SJSA1 (cell line): ENCODE results near the gene CLSTN2. TPM values are rescaled to one million over a fixed set of nuclear protein-coding genes. Genes with fewer than 3 reads are reported as not detected.

ENCODE experiments used
- DNase-seq, 2 experiments: peaks; one replicate each; pipeline ENCODE4 v3.0.0-alpha.2; 2015 to 2020; ENCODE audit warnings: low spot score in 2 of 2, low read depth in 1 of 2
- H3K27ac ChIP-seq: fragments of 250-450 bp; sonication (Bioruptor Pico); 2 replicates; pipeline ENCODE4 v1.5.1; 2020; ENCODE audit warnings: mild to moderate bottlenecking, moderate library complexity
- H3K27me3 ChIP-seq: fragments of 250-450 bp; sonication (Bioruptor Pico); replicated peaks from 2 replicates; pipeline ENCODE4 v1.5.1; 2020; ENCODE audit warnings: mild to moderate bottlenecking, moderate library complexity
- H3K36me3 ChIP-seq: fragments of 250-450 bp; sonication (Bioruptor Pico); 2 replicates; pipeline ENCODE4 v1.5.1; 2020; ENCODE audit warnings: mild to moderate bottlenecking
- H3K4me1 ChIP-seq: fragments of 250-450 bp; sonication (Bioruptor Pico); replicated peaks from 2 replicates; pipeline ENCODE4 v1.6.1; 2021; ENCODE audit warnings: mild to moderate bottlenecking
- H3K4me3 ChIP-seq: fragments of 250-450 bp; sonication (Bioruptor Pico); 2 replicates; pipeline ENCODE4 v1.5.1; 2020; ENCODE audit warnings: mild to moderate bottlenecking
- H3K9me3 ChIP-seq: fragments of 250-450 bp; sonication (Bioruptor Pico); replicated peaks from 2 replicates; pipeline ENCODE4 v1.5.1; 2020; ENCODE audit warnings: mild to moderate bottlenecking
- total RNA-seq: library from RNA; depleted of rRNA; stranded (reverse); fragments of >200 nt; shearing (Covaris generic); gene quantifications from 2 replicates; pipeline ENCODE4 v1.2.3, GENCODE V29; 2014

CLSTN2 gene
- total RNA-seq, 1 experiment from 2014 or later, result 0.05 TPM

DNA sequence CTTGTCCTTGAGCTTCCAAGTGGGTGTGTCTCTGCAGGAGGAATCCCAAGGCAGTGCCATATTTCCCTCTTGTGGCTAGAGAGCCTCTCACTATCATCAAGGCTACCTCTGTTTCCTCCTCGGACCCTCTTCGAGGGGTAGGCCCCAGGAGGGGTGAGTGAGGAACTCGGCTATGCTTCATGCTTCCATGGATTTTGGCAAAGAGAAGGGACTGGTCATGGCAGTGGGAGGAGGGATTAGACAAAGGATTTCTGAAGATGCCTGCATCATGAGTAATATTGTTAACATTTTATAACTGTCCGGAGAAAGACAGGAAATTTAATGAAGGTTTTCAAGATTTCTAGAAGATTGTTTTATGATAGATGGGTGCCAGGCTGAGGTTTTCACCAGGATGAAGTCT is 241.5 kb downstream of the CLSTN2 start:
- no peaks in the 10 kb centered on the region for H3K27me3 ChIP-seq
- DNase-seq, result no peak
- H3K36me3 ChIP-seq, result no peaks in the 10 kb centered on the region
- no peaks in the 10 kb centered on the region for H3K4me1 ChIP-seq
- H3K9me3 ChIP-seq, result no peaks in the 10 kb centered on the region
- no peak overlapping the region for H3K27ac ChIP-seq
- H3K4me3 ChIP-seq, result no peak overlapping the region

DNA sequence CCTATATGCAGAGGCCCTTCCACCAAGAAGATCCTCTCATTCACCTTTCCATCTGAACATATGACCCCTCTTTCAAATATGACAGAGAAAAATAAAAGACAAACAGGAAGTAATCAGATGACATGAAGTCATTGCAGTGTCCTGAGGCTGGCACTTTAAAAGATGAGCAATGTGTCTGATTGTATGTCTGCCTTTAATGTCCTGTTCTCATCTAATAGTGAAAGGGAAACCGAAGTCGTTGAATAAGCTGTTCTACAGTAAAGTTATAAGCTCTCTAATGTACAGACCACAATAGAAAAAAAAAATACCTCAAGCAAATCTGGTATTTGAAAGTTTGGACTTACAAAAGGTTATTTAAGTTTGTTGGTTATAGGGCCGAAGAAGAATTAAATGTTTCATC is 243.0 kb downstream of the CLSTN2 start:
- H3K9me3 ChIP-seq, result no peaks in the 10 kb centered on the region
- no peaks in the 10 kb centered on the region for H3K36me3 ChIP-seq
- no peaks in the 10 kb centered on the region for H3K4me1 ChIP-seq
- no peak overlapping the region for H3K27ac ChIP-seq
- no peaks in the 10 kb centered on the region for H3K27me3 ChIP-seq
- no peak overlapping the region for H3K4me3 ChIP-seq
- no peak for DNase-seq

DNA sequence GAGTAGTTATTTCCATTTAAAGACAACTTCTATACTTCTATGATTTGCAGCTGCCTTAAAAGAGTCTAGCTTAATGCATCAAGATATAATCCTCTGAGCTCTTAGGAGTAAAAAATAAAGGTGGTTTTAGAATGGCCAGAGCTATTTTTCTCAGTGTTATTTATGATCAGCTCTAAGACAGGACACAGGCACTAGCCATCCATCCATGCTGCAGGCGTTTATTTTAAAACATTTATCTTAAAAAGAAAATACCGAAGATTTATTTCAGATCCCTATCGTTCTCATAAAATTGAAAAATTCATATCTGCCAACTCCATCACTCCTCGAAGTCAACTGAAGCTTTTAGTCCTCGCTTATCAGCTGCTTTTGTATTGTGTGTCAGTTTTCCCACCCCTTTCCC is 243.5 kb downstream of the CLSTN2 start:
- Histone ChIP-seq H3K4me3 (no peak overlapping the region), H3K36me3 (no peaks in the 10 kb centered on the region), H3K27me3 (no peaks in the 10 kb centered on the region), H3K9me3 (no peaks in the 10 kb centered on the region), H3K27ac (no peak overlapping the region), H3K4me1 (no peaks in the 10 kb centered on the region)
- no peak for DNase-seq

DNA sequence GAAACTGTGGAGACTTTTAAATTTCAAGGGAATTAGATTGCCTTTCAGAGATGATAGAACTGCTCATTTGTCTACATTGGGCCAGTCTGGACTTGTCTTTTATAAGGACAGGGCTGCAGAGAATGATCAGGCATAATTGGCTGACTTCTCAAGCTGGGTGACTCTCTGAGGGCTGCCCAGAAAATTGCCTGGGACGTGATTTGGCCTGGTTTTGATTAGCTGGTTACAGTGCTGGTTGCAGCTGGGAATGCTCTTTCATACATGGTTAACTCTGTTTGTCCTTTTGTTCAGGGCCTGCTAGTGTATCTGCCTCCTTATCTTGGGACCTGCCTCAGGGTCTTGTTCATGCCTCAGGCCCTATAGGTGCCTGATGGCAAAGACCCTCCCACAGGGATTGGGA is 245.6 kb downstream of the CLSTN2 start:
- Histone ChIP-seq H3K27ac (no peak overlapping the region), H3K4me3 (no peak overlapping the region), H3K27me3 (no peaks in the 10 kb centered on the region), H3K4me1 (no peaks in the 10 kb centered on the region), H3K9me3 (no peaks in the 10 kb centered on the region), H3K36me3 (no peaks in the 10 kb centered on the region)
- no peak for DNase-seq

DNA sequence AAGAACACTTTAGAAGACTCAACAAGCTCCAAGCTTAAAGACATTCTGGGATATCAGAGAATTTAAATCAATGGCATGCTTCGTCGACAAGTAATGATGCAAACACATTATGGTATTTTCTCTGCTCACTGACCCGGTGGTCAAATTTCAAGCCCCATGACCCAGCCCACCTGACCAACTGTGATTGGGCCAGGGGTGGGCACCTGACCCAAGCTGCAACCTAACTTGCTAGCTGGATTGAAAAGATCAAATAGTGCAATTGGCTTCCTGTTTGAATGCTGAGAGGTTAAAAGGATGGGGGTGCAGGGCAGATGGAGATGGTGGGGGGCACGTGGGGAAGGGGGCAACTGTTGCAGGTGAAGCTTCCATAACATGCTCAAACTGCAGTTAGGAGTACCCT is 250.4 kb downstream of the CLSTN2 start:
- DNase-seq, result no peak
- no peaks in the 10 kb centered on the region for H3K4me1 ChIP-seq

DNA sequence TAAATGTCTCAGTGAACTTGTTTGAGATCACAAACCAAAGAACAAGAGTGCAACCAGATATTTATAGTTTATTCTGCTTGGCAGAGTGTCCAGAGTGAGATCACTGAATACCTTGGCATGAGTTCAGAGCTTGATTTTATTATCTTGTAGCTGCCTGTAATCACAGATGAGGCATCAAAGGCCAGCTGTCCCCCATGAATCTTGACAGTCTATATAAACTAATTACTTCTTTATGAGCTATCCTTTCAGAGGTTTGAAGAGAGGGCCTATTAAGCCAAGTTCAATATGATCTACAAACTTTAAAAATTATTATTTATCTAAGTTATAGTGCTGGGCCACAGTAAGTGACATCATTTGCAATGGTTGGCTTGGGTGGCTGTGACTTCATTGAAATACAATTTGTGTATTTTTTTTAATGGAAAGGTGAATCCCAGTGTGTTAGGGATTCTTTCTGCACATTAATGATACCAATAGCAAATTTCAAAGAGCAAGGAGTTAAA is 251.5 kb downstream of the CLSTN2 start:
- H3K4me1 ChIP-seq, result no peaks in the 10 kb centered on the region
- H3K9me3 ChIP-seq, result no peaks in the 10 kb centered on the region
- no peaks in the 10 kb centered on the region for H3K36me3 ChIP-seq
- no peak overlapping the region for H3K4me3 ChIP-seq
- DNase-seq, result no peak
- H3K27ac ChIP-seq, result no peak overlapping the region
- no peaks in the 10 kb centered on the region for H3K27me3 ChIP-seq

More for the DNA sequence above, 250.4 kb downstream of the CLSTN2 start:
- H3K36me3 ChIP-seq, result no peaks in the 10 kb centered on the region
- H3K27ac ChIP-seq, result no peak overlapping the region
- H3K9me3 ChIP-seq, result no peaks in the 10 kb centered on the region
- no peak overlapping the region for H3K4me3 ChIP-seq
- no peaks in the 10 kb centered on the region for H3K27me3 ChIP-seq

DNA sequence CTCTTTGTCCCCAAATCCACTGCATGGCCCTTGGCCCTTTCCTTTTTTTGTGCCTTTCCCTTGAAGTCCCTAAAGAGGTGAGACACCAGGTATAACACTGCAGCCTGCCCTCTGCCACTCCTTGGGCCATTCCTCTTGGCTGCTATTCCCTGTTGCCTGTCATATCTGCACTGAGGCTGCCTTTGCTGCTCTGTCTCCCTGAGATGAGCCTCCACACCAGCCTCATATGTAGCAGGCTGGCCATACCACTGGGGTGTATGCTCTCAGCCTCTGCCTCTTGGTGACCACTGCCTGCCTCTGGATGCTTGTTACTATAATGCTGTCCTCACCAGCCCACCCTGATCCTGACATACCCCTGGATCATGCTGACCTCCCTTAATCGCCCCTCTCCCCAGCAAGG is 252.0 kb downstream of the CLSTN2 start:
- H3K4me3 ChIP-seq, result no peak overlapping the region
- H3K36me3 ChIP-seq, result no peaks in the 10 kb centered on the region
- H3K27me3 ChIP-seq, result no peaks in the 10 kb centered on the region
- H3K4me1 ChIP-seq, result no peaks in the 10 kb centered on the region
- no peak overlapping the region for H3K27ac ChIP-seq
- no peaks in the 10 kb centered on the region for H3K9me3 ChIP-seq
- no peak for DNase-seq

DNA sequence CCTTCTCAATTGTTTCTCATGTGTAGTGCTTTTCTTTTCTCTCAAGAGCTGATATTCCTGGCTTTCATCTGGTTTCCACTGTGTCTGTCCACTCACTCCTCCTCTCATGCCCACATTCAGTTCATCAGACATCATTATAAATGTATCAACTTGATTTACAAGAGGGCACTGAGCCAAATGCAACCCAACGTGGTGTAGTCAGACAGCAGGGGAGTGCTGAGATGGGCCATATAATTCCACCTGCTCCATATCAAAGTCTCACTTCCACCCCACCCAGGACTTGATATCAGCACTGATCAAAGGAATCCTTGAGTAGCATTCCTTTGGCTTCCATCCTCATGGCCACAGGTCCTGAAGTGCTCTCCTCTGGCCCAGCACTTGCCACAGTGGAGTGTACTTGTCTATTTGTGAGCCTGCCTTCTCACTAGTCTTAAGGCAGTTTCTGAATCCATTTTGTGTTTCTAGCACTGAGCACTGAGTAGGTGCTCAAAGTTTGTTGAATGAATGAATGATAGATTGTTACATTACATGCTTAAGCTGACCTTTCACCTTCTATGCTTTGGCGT is 252.8 kb downstream of the CLSTN2 start:
- Histone ChIP-seq H3K4me3 (no peak overlapping the region), H3K9me3 (no peaks in the 10 kb centered on the region), H3K36me3 (no peaks in the 10 kb centered on the region), H3K4me1 (no peaks in the 10 kb centered on the region), H3K27ac (no peak overlapping the region), H3K27me3 (no peaks in the 10 kb centered on the region)
- DNase-seq, result no peak

DNA sequence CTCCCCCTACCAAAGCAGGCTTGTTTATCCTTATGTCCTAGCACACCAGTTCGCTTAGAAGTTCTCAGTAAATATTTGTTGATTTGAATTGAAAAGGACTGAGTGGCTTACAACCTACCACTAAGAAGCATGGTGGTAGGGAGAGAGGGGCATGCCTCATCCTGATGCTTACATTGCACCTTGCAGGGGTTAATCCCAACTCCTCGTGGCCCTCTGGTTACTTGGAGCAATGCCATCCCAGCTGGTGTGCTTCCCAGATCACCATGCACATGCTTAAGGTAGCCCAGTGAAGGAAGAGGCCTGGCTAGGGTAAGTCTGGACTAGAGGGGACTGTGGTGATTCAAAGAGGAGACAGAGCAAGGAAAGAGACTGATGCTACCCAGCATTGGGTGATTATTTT is 253.3 kb downstream of the CLSTN2 start:
- Histone ChIP-seq H3K9me3 (no peaks in the 10 kb centered on the region), H3K4me3 (no peak overlapping the region), H3K27me3 (no peaks in the 10 kb centered on the region), H3K4me1 (no peaks in the 10 kb centered on the region), H3K27ac (no peak overlapping the region), H3K36me3 (no peaks in the 10 kb centered on the region)
- no peak for DNase-seq

DNA sequence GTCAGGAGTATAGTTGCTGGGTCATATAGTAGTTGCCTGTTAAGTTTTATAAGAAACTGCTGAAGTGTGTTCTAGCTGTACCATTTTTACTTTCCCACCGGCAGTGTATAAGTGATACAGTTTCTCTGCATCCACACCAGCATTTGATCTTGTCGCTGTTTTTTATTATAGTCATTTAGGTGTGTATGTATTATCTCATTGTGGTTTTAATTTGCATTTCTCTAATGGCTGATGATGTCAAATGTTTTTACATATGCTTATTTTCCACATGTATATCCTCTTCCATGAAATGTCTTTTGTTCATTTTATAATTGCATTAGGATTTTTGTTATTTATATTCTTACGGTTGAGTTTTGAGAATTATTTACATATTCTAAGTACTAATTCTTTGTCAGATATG is 254.3 kb downstream of the CLSTN2 start:
- Histone ChIP-seq H3K9me3 (no peaks in the 10 kb centered on the region), H3K4me1 (no peaks in the 10 kb centered on the region), H3K27ac (no peak overlapping the region), H3K4me3 (no peak overlapping the region), H3K36me3 (no peaks in the 10 kb centered on the region), H3K27me3 (no peaks in the 10 kb centered on the region)
- no peak for DNase-seq

DNA sequence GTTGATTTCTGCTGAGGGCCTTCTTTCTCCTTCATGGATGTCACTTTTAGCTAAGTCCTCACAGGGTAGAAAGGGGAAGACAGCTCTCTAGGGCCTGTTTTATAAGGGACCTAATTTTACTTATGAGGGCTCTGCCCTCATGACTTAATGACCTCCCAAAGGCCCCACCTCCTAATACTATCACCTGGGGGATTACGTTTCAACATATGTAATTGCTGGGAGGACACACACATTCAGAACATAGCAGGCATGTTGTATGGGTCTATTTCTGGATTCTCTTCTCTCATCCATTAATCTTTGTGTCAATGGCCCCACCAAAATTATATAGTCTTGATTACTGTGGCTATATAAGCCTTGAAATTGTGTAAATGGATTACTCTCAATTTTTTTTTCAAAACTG is 255.0 kb downstream of the CLSTN2 start:
- DNase-seq, result no peak
- Histone ChIP-seq H3K9me3 (no peaks in the 10 kb centered on the region), H3K27ac (no peak overlapping the region), H3K4me1 (no peaks in the 10 kb centered on the region), H3K27me3 (no peaks in the 10 kb centered on the region), H3K4me3 (no peak overlapping the region), H3K36me3 (no peaks in the 10 kb centered on the region)

DNA sequence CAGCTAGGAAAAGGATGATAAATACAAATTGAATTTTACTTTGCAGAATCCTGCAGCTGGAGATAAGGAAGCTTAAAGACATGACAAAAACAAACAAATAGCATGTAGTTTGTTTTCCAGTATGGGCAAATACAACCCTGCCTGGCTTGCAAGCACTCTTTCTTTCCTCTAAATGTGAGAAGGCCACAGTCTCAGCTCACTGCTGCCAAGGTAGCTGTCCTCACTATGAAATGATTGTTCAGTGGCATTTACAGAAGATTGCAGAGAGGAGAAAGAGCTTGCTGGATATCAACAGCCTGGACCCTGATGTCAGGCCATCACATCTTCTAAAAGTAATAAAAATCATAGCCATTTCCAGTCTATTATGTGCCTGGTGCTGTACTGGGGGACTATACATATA is 262.0 kb downstream of the CLSTN2 start:
- no peaks in the 10 kb centered on the region for H3K36me3 ChIP-seq
- H3K27ac ChIP-seq, result no peak overlapping the region
- no peak for DNase-seq
- no peak overlapping the region for H3K4me3 ChIP-seq
- no peaks in the 10 kb centered on the region for H3K4me1 ChIP-seq
- H3K9me3 ChIP-seq, result no peaks in the 10 kb centered on the region
- H3K27me3 ChIP-seq, result no peaks in the 10 kb centered on the region

DNA sequence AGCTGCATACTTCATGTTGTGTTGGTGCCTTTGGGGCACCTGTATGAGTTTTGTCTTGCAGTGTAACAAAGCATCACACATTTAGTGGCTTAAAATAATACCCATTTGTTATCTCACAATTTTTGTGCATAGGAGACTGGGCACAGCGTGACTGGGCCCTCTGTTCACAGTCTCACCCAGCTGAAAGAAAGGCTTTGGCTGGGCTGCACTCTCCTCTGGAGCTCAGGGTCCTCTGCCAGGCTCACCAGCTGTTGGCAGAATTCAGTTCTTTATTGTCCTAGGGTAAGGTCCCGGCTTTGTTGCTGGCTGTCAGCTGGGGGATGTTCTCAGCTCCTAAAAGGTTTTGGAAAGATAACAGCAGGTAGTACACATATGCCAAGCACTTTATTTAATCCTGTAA is 263.3 kb downstream of the CLSTN2 start:
- Histone ChIP-seq H3K27me3 (no peaks in the 10 kb centered on the region), H3K4me3 (no peak overlapping the region), H3K27ac (no peak overlapping the region), H3K36me3 (no peaks in the 10 kb centered on the region), H3K9me3 (no peaks in the 10 kb centered on the region), H3K4me1 (no peaks in the 10 kb centered on the region)
- no peak for DNase-seq

DNA sequence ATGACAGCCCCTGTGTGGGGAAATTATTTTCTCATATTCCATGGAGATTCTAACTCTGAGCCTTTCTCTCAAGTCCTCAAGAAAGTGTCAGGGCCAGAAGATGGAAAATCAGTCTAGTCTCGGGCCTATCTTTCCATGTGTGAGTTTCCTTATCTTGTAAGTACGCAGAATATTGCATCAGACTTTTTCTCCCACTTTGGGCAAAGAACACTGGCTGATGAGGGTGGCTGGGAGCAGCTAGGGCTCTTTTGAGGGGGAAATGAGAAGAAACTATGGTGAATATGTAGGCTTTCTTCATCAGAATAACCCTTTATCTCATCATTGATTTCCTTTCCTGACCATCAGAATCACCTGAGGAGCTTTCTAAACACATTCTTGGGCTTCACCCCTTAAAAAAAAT is 264.0 kb downstream of the CLSTN2 start:
- Histone ChIP-seq H3K27me3 (no peaks in the 10 kb centered on the region), H3K27ac (no peak overlapping the region), H3K4me3 (no peak overlapping the region), H3K36me3 (no peaks in the 10 kb centered on the region), H3K9me3 (no peaks in the 10 kb centered on the region), H3K4me1 (no peaks in the 10 kb centered on the region)
- DNase-seq, result no peak

DNA sequence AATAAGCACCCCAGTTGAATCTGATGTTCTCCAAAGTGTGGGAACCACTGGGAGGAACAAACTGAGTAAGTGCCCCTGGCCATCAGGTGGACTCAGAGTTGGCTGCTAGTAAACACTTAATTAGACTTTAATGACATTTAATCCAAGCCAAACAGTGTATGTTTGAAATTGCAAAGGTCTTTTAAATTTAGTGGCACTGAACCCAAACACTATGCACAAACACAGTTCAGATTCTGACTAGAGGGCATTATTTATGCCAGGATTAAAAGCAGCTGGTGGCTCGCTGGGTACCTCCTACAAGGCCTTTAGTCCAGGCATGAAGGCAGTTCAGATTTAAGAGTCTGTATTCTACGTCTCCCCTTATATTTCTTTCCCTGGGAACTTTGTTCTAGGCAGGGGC is 264.8 kb downstream of the CLSTN2 start:
- Histone ChIP-seq H3K9me3 (no peaks in the 10 kb centered on the region), H3K36me3 (no peaks in the 10 kb centered on the region), H3K27ac (no peak overlapping the region), H3K4me3 (no peak overlapping the region), H3K27me3 (no peaks in the 10 kb centered on the region), H3K4me1 (no peaks in the 10 kb centered on the region)
- DNase-seq, result no peak
